ENCODE data around the gene ANKFY1.
"Not testable (repeated sequence)": the region's sequence is repeated elsewhere in the genome, so short reads cannot be mapped to it uniquely, and the experiment has no call there.

ANKFY1 gene

DNA sequence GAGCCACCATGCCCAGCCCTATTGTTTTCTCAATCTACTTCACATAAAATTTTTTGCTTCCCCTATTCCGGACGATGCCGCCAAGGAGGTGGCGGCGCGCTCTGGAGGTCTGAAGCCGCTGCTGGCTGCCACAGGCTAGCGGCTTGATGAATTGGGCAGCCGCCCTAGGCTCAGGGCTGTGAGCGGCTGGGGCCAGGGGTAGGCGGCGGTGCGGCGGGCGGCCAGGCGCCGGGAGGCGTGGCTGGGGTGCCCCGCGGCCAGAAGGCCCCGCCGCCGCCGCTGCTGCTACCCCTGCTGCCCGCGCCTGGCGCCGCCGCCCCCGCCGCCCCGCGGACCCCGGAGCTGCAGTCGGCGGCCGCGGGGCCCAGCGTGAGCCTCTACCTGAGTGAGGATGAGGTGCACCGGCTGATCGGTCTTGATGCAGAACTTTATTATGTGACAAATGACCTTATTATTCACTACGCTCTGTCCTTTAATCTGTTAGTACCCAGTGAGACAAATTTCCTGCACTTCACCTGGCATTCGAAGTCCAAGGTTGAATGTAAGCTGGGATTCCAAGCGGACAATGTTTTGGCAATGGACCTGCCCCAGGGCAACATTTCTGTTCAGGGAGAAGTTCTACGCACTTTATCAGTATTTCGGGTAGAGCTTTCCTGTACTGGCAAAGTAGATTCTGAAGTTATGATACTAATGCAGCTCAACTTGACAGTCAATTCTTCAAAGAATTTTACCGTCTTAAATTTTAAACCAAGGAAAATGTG is 41.7 kb downstream of the ANKFY1 start:
- in situ Hi-C loops (cut with HindIII; ENCODE audit: low sequenced_read_pairs) = loop anchor here (25.0 kb wide), 1 partner anchor 115 kb away; no protein-coding TSS in a partner anchor

DNA sequence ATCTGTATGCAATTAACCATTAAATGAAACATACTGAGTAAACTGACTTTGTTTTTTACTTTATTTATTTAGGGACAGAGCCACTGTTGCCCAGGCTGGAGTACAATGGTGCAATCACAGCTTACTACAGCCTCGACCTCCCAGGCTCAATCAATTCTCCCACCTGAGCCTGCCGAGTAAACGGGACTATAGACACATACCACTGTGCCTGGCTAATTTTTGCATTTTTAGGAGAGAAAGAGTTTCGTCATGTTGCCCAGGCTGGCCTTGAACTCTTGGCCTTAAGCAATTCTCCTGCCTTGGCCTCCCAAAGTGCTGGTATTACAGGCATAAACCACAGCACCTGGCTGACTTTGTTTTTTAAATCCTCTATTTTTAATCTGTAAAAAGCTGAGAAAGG is 42.6 kb downstream of the ANKFY1 start:
- in situ Hi-C loops (cut with HindIII; ENCODE audit: low sequenced_read_pairs) = loop anchor here (25.0 kb wide), 1 partner anchor 116 kb away; no protein-coding TSS in a partner anchor

DNA sequence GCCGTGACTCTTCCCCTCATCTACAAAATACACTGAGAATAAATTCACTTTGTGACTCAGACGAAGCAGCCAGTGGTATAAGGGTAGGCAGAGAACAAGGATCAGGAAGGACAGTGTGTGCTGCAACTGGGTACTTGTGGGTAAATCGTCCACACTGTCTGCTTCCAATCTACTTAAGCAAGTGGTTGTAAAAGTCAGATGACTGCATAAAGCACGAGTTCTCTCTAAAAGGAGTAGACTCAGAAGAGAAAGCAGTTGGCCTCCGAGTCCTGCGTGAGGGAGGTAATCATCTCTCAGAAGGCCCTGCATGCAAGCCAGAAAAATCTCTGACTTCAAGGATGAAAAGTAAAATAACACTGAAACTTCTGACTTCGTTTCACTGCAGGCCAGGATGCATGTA is 43.1 kb downstream of the ANKFY1 start:
- in situ Hi-C loops (cut with HindIII; ENCODE audit: low sequenced_read_pairs) = loop anchor here (25.0 kb wide), 1 partner anchor 117 kb away; no protein-coding TSS in a partner anchor

DNA sequence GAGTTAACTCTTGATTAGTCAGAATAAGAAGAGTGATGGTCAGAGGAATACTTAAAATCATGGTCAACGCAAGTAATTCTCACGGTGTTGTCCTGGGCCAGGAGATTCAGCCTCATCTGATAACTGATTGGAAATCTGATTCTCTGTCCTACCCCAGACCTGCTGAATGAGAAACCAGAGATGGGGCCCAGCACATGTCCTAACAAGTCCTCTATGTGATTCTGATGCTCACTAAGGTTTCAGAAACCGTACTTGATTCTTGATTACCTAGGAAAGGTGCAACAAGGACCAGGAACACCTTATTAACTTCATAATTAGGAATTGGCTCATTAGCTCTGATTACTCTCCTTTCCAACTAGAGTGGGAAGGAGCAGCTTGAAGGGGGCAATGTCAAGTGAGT is 44.5 kb downstream of the ANKFY1 start:
- in situ Hi-C loops (cut with HindIII; ENCODE audit: low sequenced_read_pairs) = loop anchor here (25.0 kb wide), 1 partner anchor 118 kb away; no protein-coding TSS in a partner anchor

DNA sequence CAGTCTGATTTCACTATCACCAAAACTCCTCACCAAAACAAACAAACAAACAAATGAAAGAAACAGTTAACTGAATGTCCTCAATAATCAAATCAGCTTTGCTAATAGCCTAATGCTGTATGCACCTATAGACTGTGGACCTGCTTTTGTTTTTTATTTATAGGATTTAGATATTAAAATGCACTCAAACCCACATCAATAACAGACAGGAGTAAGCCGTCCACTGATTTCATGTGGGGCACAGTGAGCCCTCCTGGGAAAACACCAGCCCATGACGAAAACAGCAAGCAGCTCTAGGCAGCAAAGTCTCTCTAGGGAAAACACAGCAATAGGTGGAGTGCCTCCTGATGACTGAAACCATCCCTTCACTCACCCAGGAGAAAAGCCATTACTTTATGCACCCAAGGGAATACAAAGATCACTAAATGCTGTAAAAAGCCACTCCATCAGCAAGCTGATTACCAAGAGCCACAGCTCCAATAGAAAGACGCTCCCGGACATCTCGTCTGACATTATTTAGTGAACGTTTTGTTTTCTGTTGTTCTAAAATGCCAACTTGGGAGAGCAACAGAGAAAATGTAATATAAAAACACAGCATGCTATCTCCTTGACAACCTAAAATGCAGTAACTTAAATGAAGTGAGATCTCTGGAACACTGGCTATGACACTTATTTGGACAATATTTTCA is 47.8 kb downstream of the ANKFY1 start:
- in situ Hi-C loops (cut with HindIII; ENCODE audit: low sequenced_read_pairs) = loop anchor here (25.0 kb wide), 1 partner anchor 121 kb away; no protein-coding TSS in a partner anchor

DNA sequence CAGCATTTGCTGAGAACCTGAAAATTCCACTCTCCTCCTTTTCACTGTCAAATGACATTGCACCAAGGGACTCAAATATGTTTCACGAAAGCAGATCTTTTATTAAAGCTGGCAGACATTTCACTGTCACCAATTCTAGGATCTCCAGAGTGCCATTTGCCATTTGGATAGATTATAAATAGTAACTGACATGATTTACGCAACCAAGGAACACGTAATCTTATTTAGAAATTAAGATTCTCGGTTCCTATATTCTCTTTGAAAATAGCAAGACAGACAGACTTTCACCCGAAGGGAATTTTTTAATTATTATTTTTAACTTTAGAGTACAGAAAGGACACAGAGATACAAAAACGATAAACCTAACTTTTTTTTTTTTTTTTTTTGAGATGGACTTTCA is 49.6 kb downstream of the ANKFY1 start:
- in situ Hi-C loops (cut with HindIII; ENCODE audit: low sequenced_read_pairs) = loop anchor here (25.0 kb wide), 1 partner anchor 123 kb away; no protein-coding TSS in a partner anchor

DNA sequence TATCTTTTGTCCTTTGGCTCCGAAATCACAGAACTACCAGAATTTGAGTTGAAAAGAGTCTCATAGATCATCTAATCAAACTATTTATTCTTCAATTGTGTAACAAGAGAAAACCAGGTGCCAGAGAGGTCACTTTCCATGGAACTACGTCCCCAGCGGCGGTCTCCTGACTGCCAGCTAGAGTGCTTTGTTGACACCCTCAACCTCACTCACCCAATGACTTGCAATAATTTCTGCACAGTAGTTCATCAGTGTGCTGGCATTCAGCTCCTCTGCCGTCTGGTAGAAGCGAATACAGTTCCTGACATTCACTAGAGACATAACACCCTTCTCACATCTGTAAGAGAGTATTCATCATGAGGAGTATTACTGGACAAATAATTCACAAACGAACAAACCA is 54.2 kb downstream of the ANKFY1 start:
- in situ Hi-C loops (cut with HindIII; ENCODE audit: low sequenced_read_pairs) = loop anchor here (10.0 to 25.0 kb wide), 2 partner anchors 128 to 215 kb away; no protein-coding TSS in a partner anchor

DNA sequence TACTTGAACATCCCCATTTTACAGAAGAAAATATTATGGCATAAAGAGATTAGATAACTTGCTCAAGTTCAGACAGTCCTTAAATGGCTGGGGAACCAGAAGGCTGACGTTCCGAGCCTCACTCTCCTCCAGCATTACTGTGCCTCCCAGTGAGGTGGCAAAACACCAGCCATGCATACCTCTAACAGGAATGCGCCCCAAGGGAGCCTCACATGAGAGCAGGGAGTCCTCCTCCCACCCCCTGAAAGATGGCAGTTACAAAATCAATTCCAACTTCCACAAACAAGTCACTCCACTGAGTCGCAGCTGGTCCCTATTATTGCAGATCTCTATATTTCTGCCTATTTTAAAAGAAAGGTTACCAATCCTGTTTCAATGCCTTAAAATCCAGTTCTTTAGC is 55.5 kb downstream of the ANKFY1 start:
- in situ Hi-C loops (cut with HindIII; ENCODE audit: low sequenced_read_pairs) = loop anchor here (10.0 to 25.0 kb wide), 2 partner anchors 129 to 217 kb away; no protein-coding TSS in a partner anchor

DNA sequence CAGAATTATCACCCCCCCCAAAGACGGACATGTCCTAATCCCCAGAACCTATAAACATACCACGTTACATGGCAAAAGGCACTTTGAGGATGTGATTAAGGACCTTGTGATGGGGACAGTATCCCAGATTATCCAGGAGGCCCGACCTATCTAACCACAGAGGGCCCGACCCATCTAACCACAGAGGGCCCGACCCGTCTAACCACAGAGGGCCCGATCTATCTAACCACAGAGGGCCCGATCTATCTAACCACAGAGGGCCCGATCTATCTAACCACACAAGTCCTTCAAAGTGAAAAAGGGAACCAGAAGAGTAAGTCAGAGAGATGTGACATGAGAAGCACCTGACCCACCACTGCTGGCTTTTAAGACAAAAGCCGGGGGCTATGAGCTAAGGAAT is 56.8 kb downstream of the ANKFY1 start:
- in situ Hi-C loops (cut with HindIII; ENCODE audit: low sequenced_read_pairs) = loop anchor here (10.0 to 25.0 kb wide), 2 partner anchors 130 to 218 kb away; no protein-coding TSS in a partner anchor

DNA sequence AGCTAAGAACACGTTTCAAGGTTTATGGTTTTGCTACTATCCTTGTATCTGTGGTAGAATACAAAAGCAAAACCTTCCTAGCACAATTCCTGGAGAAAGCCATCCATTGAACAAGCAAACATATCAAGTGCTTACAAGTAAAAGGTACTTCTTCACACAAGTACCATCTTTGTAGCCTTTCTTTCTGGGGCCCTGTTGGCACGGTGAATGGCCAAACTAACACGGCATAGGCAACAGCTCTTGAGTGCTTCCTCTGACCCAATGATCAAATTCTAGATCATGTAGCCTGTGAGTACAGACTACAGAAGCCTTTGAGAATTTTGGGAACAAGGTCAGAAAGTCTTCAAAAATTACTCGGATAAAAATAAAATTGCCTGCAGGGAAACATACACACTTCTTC is 57.9 kb downstream of the ANKFY1 start:
- in situ Hi-C loops (cut with HindIII; ENCODE audit: low sequenced_read_pairs) = loop anchor here (10.0 to 25.0 kb wide), 2 partner anchors 131 to 219 kb away; no protein-coding TSS in a partner anchor

DNA sequence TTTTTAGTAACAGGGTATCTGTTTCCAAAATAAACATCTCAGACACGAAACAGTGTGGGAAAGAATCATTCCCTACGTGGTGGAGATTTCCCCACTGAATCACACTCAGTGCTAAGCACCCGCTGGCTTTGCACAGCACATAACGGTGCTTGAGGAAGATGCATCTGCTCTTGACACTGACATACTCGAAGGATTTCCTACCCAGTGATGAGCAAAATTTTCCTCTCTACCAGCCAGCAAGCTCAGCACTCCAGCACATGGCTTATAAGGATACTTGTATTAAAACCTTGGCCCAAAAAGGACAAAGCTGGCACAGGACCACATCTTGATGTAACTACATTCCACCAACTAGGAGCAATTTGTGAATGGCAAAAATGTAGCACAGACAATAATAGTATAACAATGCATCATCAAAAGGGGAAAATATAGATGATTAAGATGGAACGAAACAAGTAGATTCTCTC is 59.0 kb downstream of the ANKFY1 start:
- in situ Hi-C loops (cut with HindIII; ENCODE audit: low sequenced_read_pairs) = loop anchor here (10.0 to 25.0 kb wide), 2 partner anchors 133 to 220 kb away; no protein-coding TSS in a partner anchor

DNA sequence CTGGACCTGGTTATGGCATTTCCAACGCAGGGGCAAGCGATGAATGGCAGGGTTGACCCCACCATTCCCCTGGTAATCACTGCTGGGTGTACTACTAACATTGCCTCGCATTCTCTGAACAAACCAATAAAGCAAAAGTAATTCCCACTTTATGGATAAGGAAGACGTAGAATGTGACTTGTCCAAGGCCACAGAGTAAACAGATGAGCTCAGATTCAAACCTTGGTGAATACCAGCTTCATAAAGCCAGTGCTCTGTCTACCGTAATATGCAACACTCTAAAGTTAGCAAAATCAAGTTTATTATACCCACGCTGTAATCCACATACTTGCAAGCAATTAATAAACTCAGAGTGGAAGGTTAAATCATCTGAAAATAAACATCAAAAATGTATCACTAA is 59.6 kb downstream of the ANKFY1 start:
- in situ Hi-C loops (cut with HindIII; ENCODE audit: low sequenced_read_pairs) = loop anchor here (10.0 to 25.0 kb wide), 2 partner anchors 133 to 221 kb away; no protein-coding TSS in a partner anchor

DNA sequence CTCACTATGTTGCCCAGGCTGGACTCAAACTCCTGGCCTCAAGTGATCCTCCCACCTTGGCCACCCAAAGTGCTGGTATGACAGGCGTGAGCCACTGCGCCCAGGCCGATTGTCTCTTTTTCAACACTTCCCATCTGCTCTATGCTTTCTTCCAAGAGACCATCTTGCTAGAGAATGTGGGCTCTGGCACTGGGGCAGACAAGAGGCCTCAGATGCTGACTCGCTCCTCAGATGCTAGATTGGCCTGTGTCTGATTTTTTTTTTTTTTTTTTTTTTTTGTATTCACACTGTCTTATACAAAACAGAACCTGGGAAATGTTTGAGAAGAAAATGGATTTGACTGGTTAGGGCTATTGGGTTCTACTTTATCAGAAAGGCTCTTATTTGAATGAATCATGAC is 62.6 kb downstream of the ANKFY1 start:
- in situ Hi-C loops (cut with HindIII; ENCODE audit: low sequenced_read_pairs) = loop anchor here (10.0 to 25.0 kb wide), 2 partner anchors 136 to 224 kb away; no protein-coding TSS in a partner anchor

DNA sequence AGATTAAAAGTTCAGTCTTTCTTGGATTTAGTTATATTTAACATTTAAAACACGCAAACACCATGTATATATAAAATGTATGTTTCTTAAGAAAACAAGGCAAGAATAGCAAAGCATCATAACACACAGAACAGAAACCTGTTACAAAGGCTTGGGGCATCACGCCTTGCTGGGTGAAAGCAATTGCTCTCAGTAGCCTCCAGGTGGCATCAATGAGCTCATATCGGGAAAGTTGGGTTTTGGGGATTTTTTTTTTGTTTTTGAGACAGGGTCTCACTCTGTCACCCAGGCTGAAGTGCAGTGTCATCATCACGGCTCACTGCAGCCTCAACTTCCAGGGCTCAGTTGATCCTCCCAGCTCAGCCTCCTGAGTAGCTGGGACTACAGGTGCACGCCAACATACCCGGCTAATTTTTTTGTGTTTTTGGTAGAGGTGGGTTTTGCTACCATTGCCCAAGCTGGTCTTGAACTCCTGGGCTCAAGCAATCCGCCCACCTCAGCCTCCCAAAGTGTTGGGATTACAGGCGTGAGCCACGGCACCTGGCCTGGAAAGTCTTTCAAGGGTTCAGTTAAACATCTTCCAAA is 63.9 kb downstream of the ANKFY1 start:
- in situ Hi-C loops (cut with HindIII; ENCODE audit: low sequenced_read_pairs) = loop anchor here (10.0 to 25.0 kb wide), 2 partner anchors 137 to 225 kb away; no protein-coding TSS in a partner anchor

DNA sequence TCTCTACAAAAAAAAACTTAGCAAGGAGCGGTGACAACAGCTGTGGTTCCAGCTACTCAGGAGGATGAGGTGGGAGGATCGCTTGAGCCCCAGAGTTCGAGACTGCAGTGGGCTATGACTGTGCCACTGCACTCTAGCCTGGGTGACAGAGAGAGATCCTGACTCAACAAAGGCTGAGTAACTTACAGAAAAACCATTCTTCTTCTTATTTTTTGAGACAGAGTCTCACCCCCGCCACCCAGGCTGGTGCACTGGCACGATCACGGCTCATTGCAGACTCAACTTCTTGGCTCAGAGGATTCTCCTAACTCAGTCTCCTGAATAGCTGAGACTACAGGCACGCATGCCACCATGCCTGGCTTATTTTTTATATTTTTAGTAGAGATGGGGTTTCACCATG is 64.8 kb downstream of the ANKFY1 start:
- in situ Hi-C loops (cut with HindIII; ENCODE audit: low sequenced_read_pairs) = no loop called here

DNA sequence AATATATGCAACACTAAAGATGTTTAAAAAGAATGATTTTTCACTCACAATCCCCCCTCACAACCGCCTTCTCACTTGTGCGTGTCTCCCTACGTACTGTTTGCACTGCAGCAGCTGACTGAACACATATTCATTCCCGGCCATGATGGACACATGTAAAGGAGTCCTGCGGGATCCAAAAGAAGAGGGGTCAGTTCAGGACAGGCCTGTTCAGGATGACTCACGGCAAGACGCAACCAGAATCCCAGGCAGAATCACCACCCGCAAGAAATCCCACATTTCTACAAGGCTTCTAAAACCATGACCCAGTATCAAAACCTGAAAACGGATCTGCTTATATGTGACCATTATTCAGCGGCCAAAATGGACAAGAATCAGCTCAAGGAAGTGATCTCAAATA is 68.5 kb downstream of the ANKFY1 start:
- in situ Hi-C loops (cut with HindIII; ENCODE audit: low sequenced_read_pairs) = no loop called here

DNA sequence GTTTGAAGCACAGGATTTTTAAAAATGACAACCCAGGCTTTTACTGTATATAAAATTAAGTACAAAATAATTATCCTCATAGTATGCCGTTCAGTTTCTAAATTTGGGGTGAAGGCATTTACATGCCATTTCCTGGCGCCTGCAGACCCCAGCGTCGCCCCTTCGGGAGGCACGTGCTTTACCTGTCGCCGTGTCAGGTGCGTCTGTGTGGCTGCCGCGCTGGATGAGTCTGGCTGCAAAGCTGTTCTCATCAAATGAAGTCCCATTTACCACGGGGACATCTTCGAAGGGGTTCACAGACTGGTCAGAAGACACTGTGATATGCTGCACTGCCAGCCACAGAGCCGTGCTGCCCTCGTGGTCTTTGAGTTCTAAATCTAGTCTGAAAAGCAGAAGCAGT is 69.0 kb downstream of the ANKFY1 start:
- in situ Hi-C loops (cut with HindIII; ENCODE audit: low sequenced_read_pairs) = no loop called here

DNA sequence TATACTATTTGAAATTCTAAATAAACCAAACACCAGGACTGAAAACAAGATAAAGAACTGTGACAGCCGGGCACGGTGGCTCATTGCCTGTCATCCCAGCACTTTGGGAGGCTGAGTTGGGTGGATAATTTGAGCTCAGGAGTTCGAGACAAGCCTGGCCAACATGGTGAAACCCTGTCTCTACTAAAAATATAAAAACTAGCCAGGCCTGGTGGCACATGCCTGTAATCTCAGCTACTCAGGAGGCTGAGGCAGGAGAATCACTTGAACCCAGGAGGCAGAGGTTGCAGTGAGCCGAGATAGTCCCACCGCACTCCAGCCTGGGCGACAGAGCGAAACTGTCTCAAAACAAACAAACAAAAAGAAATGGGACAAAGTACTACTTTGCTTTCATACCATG is 73.0 kb downstream of the ANKFY1 start:
- in situ Hi-C loops (cut with HindIII; ENCODE audit: low sequenced_read_pairs) = not testable (repeated sequence)

DNA sequence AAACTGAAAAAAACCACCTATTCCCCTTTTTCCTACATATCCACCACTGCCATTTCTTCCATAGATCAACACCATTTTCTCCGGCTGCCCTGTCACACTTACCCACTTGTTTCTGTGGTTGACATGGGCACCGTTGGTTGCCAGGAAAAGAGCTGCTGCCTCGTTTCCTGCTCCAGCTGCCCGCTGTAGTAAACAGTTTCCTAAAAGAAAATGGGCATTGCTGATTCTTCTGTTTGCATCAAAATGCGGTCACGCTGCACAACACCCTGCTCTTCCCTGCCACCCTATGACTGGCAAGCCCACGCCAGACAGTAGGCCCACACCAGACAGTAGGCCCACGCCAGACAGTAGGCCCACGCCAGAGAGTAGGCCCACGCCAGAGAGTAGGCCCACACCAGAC is 74.5 kb downstream of the ANKFY1 start:
- in situ Hi-C loops (cut with HindIII; ENCODE audit: low sequenced_read_pairs) = no loop called here

DNA sequence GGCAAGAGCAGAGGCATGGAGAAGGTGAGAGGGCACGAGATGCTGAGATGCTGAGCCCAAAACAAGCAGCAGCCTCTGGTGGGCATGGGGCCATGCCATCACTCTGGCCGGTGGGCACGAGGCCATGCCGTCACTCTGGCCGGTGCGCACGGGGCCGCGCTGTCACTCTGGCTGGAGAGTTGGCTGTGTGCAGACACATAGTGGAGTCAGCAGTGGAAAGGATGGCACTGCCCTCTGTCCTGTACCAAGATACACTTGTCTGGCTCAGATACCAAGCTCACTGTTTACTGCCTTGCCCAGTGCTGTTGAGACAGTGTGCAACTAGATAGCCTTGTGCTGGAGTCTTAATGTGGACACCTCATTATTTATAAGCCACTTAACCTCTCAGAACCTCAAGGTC is 75.7 kb downstream of the ANKFY1 start:
- in situ Hi-C loops (cut with HindIII; ENCODE audit: low sequenced_read_pairs) = no loop called here

DNA sequence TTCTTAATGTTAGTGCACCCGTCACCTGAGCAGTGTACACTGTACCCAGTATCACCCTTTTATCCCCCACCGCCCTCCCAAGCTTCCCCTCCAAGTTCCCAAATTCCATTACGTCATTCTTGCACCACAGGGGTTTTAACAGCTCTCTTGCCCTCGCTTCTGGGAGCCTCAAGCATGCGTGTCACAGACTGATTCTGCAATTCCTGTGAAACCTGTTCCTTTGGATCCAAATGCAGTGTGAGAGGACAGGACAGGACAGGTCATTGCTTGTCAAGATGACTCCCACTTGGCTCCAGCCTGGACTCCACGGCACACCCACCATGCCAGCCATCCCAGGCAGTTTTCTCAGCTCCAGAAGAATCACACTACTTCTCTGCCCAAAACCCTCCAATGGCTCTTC is 76.7 kb downstream of the ANKFY1 start:
- in situ Hi-C loops (cut with HindIII; ENCODE audit: low sequenced_read_pairs) = no loop called here

All from endothelial cell of hepatic sinusoid (primary cell).